HG03175 (cell line): ENCODE results near the gene PSMD12.
"Not testable (repeated sequence)": the region's sequence is repeated elsewhere in the genome, so short reads cannot be mapped to it uniquely, and the experiment has no call there.

Experiments
- ATAC-seq: cut with Tn5 transposase; IDR thresholded peaks from one replicate; pipeline ENCODE4 v1.9.1; 2021; ENCODE audit warnings: mild to moderate bottlenecking, moderate library complexity; ENCODE audit not compliant: unreplicated experiment

The PSMD12 gene

DNA sequence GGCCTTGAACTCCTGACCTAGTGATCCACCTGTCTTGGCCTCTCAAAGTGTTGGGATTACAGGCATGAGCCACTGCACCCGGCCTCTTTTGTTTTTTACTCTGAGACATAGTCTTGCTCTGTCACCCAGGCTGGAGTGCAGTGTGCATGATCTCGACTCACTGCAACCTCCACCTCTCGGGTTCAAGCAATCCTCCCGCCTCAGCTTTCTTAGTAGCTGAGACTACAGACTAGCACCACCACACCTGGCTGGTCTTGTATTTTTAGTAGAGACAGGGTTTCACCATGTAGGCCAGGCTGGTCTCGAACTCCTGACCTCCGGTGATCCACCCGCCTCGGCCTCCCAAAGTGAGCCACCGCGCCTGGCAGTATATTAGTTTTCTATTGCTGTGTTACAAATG, 22.2 kb upstream of the PSMD12 start:
- not testable (repeated sequence) for ATAC-seq

DNA sequence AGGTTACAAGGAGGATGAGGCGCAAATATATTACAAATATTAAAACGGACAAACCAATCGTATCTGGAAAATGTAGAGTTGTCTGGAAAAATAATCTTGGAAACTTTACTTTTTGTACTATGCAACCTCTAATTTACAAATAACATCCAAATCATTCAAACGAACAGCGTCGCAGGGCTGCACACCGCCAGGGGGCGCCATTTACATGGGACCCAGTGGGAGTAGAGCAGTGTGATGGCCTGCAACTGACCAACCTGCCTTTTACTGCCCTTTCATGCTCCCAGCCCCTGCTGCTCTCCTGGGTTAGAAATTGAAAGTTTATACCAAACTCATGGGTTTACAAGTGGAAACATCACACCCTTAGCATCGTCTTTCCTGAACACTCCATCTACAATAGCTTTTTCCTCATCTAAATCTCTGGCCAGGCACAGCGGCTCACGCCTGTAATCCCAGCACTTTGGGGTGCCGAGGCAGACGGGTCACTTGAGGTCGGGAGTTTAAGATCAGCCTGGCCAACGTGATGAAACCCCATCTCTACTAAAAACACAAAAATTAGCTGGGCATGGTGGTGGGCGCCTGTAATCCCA, 20.7 kb upstream of the PSMD12 start:
- ATAC-seq = no peak

DNA sequence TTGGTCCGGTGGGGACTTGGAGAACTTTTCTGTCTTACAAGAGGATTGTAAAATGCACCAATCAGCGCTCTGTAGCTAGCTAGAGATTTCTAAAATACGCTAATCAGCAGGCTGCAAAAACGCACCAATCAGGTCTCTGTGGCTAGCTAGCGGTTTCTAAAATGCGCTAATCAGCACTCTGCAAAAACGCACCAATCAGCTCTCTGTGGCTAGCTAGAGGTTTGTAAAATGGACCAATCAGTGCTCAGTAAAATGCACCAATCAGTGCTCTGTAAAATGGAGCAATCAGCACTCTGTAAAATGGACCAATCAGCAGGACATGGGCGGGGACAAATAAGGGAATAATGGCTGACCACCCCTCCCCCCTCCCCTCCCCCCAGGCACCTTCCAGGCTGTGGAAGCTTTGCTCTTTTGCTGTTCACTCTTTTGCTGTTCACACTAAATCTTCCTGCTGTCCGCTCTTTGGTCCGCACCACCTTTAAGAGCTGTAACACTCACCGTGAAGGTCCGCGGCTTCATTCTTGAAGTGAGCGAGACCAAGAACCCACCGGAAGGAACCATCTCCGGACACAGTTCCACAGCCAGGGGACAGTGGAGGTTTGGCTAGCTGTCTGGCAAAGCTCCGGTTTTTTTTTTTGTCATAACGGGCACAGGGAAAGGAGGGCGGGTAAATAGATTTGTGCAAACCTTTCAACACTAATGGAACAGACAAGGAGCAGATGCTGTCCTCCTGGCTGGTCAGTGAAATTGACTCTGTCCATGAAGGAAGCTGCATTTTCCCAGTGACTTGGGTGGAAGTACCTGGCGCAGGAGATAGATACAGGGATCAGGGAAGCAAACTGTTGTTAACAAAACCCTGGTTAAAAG, 19.0 kb upstream of the PSMD12 start:
- ATAC-seq = no peak

DNA sequence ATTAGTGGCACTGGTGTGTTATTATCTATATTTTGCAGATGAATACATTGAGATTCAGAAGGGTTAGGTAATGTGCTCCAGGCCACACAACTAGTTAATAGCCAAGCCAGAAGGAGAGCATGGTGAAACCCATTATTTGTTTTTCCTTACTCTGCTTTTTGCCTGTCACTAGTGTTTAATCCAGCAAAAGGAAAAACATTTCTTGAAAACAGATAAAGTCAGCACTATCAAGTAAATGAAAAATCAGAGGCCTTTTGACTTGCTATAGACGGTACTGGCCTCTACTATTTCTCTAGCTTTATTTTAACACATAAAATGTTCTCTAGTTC, 15.5 kb upstream of the PSMD12 start:
- no peak for ATAC-seq

DNA sequence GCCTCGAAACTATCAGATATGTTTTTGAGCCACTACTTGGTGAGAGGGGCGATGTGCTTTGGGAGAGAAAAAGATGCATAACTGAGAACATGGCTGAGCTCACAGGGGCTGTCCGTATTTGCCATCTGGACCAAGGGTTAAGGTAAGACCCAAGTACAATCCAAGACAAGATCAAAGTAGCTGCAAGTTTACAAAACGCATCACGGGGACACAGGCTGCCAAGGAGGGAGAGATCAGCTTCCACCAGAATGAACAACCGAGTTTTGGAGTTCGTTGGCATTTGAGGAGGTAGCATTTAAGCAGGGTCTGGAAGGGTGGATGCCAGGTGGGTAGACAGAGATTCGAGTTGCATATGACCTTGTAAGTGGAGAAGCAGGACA, 12.9 kb upstream of the PSMD12 start:
- no peak for ATAC-seq

DNA sequence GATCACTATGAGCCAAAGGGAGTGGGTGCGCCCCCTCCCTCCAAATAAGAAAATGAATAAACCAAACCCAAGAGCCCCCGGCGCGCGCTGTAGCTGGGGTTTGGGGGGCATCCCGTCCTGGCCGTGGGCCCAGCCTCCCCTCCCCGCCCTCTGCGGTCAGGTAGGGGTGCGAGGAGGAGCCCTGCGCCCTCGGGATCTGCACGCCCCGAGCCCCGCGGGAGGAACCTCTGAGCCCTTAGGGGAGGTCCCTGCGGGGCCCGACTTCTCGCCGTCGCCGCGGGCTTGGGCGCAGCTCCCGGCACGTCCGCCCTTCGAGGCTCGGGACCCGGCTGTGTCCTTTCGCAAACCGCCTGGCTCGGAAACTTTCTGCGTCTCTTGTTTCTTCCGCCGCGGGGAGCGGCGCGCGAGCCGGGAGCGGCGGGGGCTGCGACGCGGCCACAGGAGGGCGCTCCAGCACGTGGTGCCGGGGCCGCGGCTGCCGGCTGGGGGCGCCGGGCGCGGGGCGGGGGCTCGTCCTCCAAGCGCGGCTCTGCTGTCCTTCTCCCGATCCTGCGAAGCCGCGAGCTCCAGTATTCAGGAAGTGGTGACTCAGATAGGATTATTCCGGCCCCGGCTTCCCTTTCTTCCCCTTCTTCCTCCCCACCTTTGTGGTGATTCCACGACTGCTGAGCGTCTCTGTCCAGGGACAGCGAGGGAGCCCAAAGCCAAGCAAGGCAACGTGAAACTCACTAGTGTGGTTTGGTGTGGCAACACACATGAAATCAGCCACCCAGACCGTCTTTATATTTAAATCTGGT, 12.3 kb upstream of the PSMD12 start:
- ATAC-seq = peak; percentile 39

DNA sequence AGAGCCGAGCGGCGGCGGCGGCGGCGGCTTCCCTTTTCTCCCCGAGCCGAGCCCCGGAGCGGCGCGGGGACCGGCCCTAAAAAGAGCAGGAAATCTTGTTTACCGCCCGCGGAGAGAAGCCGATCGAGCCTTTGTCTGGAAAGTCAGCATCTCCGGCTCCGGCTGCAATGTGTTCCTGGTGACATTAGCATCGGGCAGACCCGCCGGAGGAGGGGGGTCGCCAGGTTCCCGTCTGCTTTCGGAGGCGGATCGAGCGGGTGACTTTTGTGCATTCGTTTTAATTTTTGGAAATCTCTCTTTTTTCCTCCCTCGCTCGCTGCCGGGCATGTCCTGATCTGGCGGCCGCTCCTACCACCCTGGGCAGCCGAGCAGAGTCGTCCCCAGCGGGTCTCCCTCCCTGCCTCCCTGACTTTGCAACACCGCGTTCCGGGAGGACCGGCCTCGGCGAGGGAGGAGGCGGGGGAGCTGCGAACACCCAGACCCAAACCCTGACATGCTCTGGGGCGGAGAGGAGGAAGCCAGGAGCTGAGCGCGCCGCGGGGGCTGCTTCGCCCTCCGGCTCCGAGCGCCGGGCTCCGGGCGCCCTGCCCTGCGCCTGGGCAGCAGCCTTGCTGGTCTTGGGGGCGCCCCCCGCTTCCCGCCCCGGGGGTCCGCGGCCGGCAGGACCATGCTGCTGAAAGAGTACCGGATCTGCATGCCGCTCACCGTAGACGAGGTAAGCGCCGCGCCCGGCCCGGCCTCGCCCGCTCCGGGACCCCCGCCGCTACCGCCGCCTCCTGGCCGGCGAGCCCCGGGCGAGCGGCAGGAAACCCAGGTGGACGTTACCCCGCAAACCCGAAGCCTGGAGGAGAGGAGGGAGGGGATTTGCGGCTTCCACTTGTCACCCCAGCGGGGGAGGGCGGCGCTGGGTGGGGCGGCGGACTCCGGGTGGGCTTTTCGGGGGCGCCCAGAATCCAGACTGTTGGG, 11.4 kb upstream of the PSMD12 start:
- ATAC-seq = no peak

DNA sequence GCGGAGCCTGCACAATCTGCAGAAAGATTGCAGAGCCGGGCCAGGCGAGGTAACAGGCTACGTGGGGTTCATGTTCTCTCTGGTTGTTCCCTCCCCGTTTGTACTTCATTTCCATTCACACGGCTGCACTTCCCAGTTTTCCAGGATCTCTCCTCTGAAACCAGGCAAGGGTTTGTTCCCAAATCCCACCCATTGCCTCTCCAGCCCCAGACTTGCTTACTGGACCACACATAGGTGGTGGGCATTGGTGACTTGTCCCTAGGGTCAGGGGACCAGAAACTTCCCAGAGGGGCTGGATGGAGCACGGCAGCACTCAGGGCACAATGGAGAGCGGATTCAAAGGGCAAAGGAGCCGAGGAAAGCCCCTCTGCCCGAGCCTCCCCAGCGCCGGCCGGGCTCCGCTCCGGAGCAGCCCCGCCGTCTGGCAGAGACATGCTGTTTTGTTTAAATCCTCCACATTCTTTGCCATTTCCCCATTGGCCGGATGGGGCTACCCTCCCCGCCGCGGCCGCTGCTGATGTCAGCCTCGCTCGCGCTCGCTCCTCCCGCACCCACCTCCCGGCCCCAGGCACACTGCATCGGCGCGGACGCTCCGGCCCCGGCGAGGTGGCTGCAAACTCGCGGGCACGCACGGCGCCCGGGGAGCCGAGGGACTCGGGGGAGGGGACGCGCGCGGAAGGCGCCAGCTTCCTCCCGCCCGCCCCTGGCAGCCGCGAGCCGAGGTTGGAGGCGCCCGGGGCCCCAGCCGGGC, 10.5 kb upstream of the PSMD12 start, which contains the start of gene PITPNC1:
Gene PITPNC1, plus strand, starts transcription at position 545 of the 751 bp plus-strand sequence.
- peak; percentile 70 for ATAC-seq

DNA sequence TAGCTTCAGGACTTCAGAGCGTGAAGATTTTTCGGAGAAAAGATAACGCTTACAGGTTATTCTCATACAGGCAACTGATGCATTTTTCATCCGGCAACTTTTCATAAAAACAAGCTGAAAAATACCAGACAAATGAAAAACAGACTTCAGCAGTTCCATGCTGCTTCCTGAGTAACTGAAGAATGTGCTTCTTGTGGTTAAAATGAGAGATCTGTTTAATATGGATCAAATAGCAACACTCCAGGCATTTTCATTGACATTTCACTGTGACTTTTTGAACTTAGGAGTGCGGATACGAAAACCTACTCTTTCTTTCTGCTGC, 10.0 kb upstream of the PSMD12 start:
- ATAC-seq = no peak

DNA sequence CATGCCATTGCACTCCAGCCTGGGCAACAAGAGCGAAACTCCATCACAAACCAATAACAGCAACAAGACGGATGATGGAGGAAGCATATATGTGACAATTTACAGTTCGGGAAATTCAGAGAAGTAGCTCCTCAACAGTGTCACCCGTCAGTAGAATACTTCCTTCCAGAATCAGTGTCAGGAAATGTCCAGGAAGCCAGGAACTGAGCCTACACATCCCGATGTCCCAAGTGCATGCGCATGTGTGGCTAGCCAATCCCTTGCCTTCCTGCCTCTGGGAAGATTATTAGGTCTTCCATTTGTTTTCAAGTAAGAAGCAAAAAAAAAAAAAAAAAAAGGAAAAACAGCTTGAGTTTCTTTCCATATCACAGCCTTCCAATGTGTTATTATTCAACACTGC, 9.3 kb upstream of the PSMD12 start:
- ATAC-seq = no peak

DNA sequence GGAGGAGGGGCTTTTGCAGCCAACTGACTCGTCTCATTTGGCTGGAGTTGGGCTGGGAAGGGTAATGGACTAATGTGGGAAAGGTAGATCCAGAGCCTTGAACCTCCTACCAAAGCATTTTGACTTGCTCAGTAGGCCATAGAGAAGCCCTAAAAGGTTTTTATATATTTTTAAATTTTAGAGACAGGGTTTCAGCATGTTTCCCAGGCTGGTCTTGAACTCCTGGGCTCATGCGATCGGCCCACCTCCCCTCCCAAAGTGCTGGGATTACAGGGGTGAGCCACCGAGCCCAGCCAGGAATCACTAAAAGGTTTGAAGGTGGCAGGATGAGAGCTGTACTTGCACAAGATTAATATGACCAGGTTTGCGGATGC, 8.7 kb upstream of the PSMD12 start:
- no peak for ATAC-seq

DNA sequence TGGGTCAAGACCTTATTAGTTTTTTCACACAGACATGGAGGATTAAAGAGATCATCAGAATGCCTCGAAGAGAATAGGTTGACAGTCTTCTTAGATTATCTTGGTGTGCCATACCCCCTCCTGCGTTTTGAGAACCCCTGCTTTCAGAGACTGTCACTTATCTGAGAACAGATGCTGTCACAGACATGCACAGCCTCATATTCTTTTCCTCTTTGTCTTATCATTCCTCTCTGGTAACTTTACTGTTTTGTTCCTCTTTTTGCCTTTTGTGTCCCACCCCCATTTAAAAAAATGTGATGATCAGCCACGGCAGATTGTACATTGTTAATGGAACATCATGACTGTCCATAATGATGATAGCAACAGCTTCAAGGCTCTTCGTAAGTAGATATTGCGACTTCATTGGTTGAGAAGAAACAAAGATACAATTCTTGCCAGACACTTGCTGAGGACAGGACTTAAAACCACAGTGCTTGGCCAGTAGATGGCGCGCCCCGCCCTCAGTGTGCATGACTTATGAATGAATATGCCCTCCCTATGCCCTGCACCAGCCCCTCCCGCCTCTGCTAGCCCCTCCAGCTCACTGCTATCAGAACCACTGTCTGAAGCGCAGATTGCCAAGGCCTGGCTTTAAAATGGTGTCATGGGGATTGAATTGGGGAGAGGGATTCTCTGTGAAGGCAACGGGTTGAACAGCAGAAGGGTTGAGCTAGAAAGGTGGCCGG, 8.1 kb upstream of the PSMD12 start:
- peak; percentile 42 for ATAC-seq

DNA sequence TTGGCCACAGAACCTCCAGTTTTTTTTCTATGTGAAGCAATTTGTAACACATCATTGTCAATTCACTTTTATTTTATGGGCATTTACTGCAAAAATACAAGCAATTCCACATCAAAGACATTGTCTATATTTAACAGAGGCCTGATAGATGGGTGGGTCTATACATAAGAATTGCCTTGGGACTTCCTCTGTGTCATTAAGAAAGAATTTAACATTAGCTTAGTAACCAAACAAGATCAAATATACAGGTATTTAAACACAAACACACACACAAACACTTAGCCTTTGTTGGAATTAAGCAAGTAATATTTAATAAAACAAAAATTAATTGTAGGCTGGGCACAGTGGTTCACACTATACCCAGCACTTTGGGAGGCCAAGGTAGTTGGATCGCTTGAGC, 6.4 kb upstream of the PSMD12 start:
- ATAC-seq = no peak

DNA sequence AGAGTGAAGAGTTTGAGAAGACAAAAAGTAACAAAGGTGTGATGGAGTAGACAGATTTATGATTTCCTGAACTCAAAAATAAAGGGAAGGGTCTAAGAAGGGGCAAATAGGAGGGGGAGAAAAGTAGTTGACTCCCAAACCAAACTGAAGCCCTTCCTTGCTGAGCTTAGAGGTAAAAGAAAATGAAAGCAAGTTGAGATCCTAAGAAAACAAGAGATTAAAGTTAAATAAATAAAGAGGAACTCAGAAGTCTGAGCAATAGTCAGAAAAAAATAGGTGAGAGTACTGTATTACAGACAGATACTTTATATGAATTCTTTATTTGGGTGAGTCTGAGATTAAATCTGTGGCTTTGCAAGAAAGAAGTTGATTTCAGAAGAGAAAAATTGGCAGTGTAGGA, 3.3 kb upstream of the PSMD12 start:
- no peak for ATAC-seq

DNA sequence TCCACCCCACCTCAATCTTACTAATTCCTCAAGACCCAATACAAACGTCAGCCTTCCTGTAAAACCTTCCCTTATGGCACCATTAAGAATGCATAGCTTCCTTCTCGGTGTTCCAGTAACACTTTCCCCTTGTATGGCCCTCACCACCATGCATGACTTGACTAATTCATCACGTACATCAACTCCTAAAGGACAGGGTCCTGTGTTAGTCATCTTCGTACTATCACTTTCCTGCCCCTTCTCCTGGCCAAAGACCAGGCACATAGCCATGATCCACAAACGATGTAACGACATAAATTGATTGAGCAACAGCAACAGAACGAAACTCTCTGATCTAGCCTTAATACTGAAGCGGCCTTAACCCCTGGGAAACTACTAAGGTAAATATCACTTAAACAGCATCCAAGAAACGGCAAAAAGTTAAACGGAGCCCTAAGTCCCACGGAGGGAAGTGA, 612 bp downstream of the PSMD12 start:
- ATAC-seq = no peak

DNA sequence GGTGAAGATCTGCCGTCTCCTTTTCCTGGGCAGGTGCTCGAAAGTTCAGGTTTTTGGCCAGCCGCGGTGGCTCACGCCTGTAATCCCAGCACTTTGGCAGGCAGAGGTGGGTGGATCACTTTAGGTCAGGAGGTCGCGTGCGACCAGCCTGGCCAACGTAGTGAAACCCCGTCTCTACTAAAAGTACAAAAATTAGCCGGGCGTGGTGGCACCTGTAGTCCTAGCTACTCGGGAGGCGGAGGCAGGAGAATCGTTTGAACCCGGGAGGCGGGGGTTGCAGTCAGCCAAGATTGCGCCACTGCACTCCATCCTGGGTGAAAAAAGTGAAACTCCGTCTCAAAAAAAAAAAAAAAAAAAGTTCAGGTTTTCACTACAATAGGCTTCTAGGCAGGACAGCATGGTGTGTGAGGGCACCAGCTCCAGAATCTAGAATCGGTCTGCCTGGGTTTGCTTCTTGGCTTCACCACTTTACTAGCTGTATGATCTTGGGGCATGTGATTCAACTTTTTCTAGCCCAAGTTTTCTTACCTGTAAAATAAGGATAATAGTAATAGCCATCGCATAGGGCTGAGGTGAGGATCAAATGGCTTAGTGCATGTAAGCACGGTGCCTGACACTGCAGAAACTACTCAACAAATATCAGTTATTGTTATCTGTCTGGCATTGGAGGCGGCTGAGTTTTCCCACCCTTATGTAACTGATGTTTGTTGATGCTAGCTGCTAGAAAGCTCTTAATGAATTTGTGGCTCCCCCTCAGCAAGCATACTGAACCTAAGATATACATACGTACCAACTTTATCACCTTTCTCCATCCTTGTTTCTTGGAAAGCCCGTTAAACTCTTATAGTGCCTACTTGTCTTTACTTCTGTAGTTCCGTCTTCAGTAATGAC, 1.3 kb downstream of the PSMD12 start:
- no peak for ATAC-seq

DNA sequence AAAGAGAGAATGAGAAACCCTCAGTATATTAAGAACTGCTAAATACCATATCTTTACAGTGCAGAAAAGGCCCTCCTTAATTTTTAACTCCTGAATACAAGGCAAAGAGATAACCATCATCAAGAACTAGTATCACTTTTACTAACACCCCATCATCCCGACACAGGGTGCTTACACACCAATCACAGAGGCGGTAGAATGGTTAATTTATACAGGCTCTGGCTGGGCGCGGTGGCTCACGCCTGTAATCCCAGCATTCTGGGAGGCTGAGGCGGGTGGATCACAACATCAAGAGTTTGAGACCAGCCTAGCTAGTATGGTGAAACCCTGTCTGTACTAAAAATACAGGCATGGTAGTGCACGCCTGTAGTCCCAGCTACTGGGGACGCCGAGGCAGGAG, 4.2 kb downstream of the PSMD12 start:
- ATAC-seq = no peak

DNA sequence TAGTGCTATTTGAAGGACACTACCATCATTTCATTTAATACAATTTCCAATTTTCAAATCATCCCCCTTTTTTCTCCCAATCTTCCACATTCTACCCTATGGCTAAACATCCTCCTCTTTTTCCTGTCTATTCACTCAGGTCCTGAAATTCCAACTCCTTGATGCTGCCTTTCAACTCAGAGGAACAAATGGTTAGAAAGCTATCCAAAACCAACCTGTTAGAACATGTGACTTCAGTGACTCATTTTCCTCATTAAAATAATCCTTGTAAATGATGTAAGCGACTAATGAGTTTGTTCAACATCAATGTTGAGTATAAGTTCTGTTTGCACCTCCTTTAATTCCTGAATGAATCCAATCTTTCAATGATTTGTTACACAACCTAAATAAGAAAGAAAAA, 5.5 kb downstream of the PSMD12 start:
- no peak for ATAC-seq
